NB4 (cell line): ENCODE measurements around the gene MICA.
"Not testable (repeated sequence)": the region's sequence is repeated elsewhere in the genome, so short reads cannot be mapped to it uniquely, and the experiment has no call there.

Experiments used
- DNase-seq: peaks from one replicate; pipeline ENCODE4 v3.0.0; 2010; ENCODE audit warnings: low read depth
- H3K4me3 ChIP-seq: one replicate; pipeline ENCODE4 v1.5.1; 2011; ENCODE audit warnings: mild to moderate bottlenecking, low read depth, low read length, moderate library complexity
- CTCF ChIP-seq: IDR thresholded peaks from one replicate; pipeline ENCODE4 v1.5.1; 2012; ENCODE audit warnings: low read depth, low read length
- MAX ChIP-seq: IDR thresholded peaks from 2 replicates; pipeline ENCODE4 v1.6.1; 2011; ENCODE audit warnings: low read depth, low read length
- MYC ChIP-seq: IDR thresholded peaks from 2 replicates; pipeline ENCODE4 v1.6.1; 2011; ENCODE audit warnings: low read depth, low read length
- POLR2A ChIP-seq: IDR thresholded peaks from 2 replicates; pipeline ENCODE4 v1.6.1; 2011; ENCODE audit warnings: mild to moderate bottlenecking; ENCODE audit not compliant: insufficient read length; ENCODE audit errors: extremely low read depth

Gene MICA

GRCh38 chr6:31420546-31420945 lies 17.2 kb downstream of the MICA start:
- DNase-seq: no peak
- no peak overlapping the region for H3K4me3 ChIP-seq
- TF ChIP-seq MAX (no peak), MYC (no peak), CTCF (no peak), POLR2A (no peak)

GRCh38 chr6:31422587-31422986 lies 19.2 kb downstream of the MICA start:
- no peak overlapping the region for H3K4me3 ChIP-seq
- TF ChIP-seq CTCF: no peak
- TF ChIP-seq MAX: no peak
- no peak for TF ChIP-seq POLR2A
- TF ChIP-seq MYC: no peak
- DNase-seq: no peak

- DNase-seq: no peak
- no peak overlapping the region for H3K4me3 ChIP-seq
- TF ChIP-seq POLR2A: no peak
- TF ChIP-seq MYC: no peak
- TF ChIP-seq CTCF: no peak
- no peak for TF ChIP-seq MAX
Observed at GRCh38 chr6:31423550-31423949, 20.2 kb downstream of the MICA start.

- no peak overlapping the region for H3K4me3 ChIP-seq
- no peak for DNase-seq
- TF ChIP-seq POLR2A: no peak
- TF ChIP-seq CTCF: no peak
- no peak for TF ChIP-seq MAX
- no peak for TF ChIP-seq MYC
Observed at GRCh38 chr6:31426395-31427354, 23.3 kb downstream of the MICA start.

- no peak overlapping the region for H3K4me3 ChIP-seq
- DNase-seq: no peak
- TF ChIP-seq POLR2A (no peak), MYC (no peak), MAX (no peak), CTCF (no peak)
Observed at GRCh38 chr6:31430449-31430848, 27.1 kb downstream of the MICA start.

GRCh38 chr6:31435051-31435450 lies 31.7 kb downstream of the MICA start:
- DNase-seq: not testable (repeated sequence)

More at GRCh38 chr6:31435051-31435450, 31.7 kb downstream of the MICA start:
- not testable (repeated sequence) for H3K4me3 ChIP-seq
